K562 (cell line): Measurements from ENCODE around the gene HOXB7. TPM values are rescaled to one million over a fixed set of nuclear protein-coding genes. Genes with fewer than 3 reads are reported as not detected.

Source experiments
- BACH1 ChIP-seq: fragments of 200-800 bp; sonication (Bioruptor generic); IDR thresholded peaks from 2 replicates; pipeline ENCODE4 v1.6.1; 2016; ENCODE audit warnings: missing genetic modification characterization, missing compliant biosample characterization
- CBX3 ChIP-seq, 2 experiments: IDR thresholded peaks; 1 replicate in 1 of 2; 2 replicates in 1 of 2; pipeline ENCODE4 v1.6.1; 2012; ENCODE audit warnings: inconsistent platforms in 2 of 2, low read length in 2 of 2, borderline replicate concordance in 1 of 2, control low read depth in 1 of 2
- CHD1 ChIP-seq: fragments of 200-600 bp; sonication (generic); IDR thresholded peaks from one replicate; pipeline ENCODE4 v1.6.1; 2012; ENCODE audit warnings: mild to moderate bottlenecking, moderate library complexity, low read length, inconsistent platforms
- ETV5 ChIP-seq: sonication (generic); formaldehyde crosslinking; IDR thresholded peaks from 2 replicates; pipeline ENCODE4 v1.4.0; 2020; ENCODE audit warnings: low read depth, mild to moderate bottlenecking, missing genetic modification reagents
- FOSL1 ChIP-seq: fragments of 200-800 bp; sonication (Bioruptor generic); conservative IDR thresholded peaks from 2 replicates; pipeline ENCODE4 v1.6.1; 2016; ENCODE audit warnings: missing genetic modification characterization, missing compliant biosample characterization
- KDM5B ChIP-seq: fragments of 200-600 bp; sonication (generic); IDR thresholded peaks from 2 replicates; pipeline ENCODE4 v1.6.1; 2012; ENCODE audit warnings: low read depth, mild to moderate bottlenecking, moderate library complexity, low read length, control low read depth, inconsistent platforms; ENCODE audit not compliant: insufficient replicate concordance
- MAFG ChIP-seq: fragments of 450-650 bp; conservative IDR thresholded peaks from 2 replicates; pipeline ENCODE4 v1.6.1; 2016; ENCODE audit warnings: missing genetic modification characterization, missing compliant biosample characterization
- MCM7 ChIP-seq, 2 experiments: fragments of 450-650 bp; IDR thresholded peaks; 2 replicates each; pipeline ENCODE4 v1.6.1; 2016 to 2018
- PRPF4 ChIP-seq: fragments of 200-400 bp; formaldehyde crosslinking; IDR thresholded peaks from one replicate; pipeline ENCODE4 v1.6.1; 2017; ENCODE audit warnings: low read length, low read depth, mild to moderate bottlenecking; ENCODE audit not compliant: insufficient read depth, poor library complexity, severe bottlenecking
- PTBP1 ChIP-seq: fragments of 200-400 bp; formaldehyde crosslinking; IDR thresholded peaks from 2 replicates; pipeline ENCODE4 v1.6.1; 2017; ENCODE audit warnings: low read depth, low read length
- RB1 ChIP-seq: fragments of 450-650 bp; IDR thresholded peaks from 2 replicates; pipeline ENCODE4 v1.6.1; 2017; ENCODE audit warnings: low read depth, mild to moderate bottlenecking
- RBBP5 ChIP-seq: fragments of 200-600 bp; sonication (generic); IDR thresholded peaks from 2 replicates; pipeline ENCODE4 v1.6.1; 2012; ENCODE audit warnings: borderline replicate concordance, mild to moderate bottlenecking, low read length, control low read depth, inconsistent platforms; ENCODE audit not compliant: insufficient read depth, poor library complexity, severe bottlenecking
- RBM39 ChIP-seq: fragments of 200-400 bp; formaldehyde crosslinking; optimal IDR thresholded peaks from 2 replicates; pipeline ENCODE3; 2018; ENCODE audit warnings: low read depth, low read length
- SAFB ChIP-seq: fragments of 200-400 bp; formaldehyde crosslinking; IDR thresholded peaks from 2 replicates; pipeline ENCODE4 v1.6.1; 2017; ENCODE audit warnings: low read depth, low read length, borderline replicate concordance
- SMAD1 ChIP-seq: fragments of 150-350 bp; IDR thresholded peaks from 2 replicates; pipeline ENCODE4 v1.6.1; 2014; ENCODE audit warnings: low read length, low read depth; ENCODE audit not compliant: partially characterized antibody
- SMARCA4 ChIP-seq: fragments of 450-650 bp; IDR thresholded peaks from 2 replicates; pipeline ENCODE4 v1.6.1; 2016
- WHSC1 ChIP-seq: IDR thresholded peaks from one replicate; pipeline ENCODE4 v1.6.1; 2012; ENCODE audit warnings: low read length, control low read depth, inconsistent platforms
- ZBTB33 ChIP-seq: sonication (generic); formaldehyde crosslinking; IDR thresholded peaks from 2 replicates; pipeline ENCODE4 v1.8.1; 2023; ENCODE audit warnings: mild to moderate bottlenecking, missing genetic modification reagents
- ZNF583 ChIP-seq: fragments of 250-450 bp; sonication (Bioruptor Pico); IDR thresholded peaks from 2 replicates; pipeline ENCODE4 v1.4.0; 2020
- polyA plus RNA-seq, 8 experiments: library from polyadenylated mRNA; depleted of rRNA in 4 of 8; stranded (reverse) in 5 of 8; unstranded in 3 of 8; fragments of >200 nt; fragmentation: Nextera tagmentation in 2 of 8; fragmentation: Illumina TruSeq in 1 of 8; extraction: Ambion mirVana in 2 of 8; extraction: Trizol in 1 of 8; gene quantifications; 2 replicates each; pipeline versions ENCODE4 v1.2.1 to v1.2.3, GENCODE V29; 2011 to 2014; ENCODE audit warnings: inconsistent platforms in 1 of 8, missing spikeins in 1 of 8
- total RNA-seq, 7 experiments: library from RNA; depleted of rRNA in 6 of 7; stranded (reverse); fragments of >200 nt in 6 of 7; fragmentation: Illumina TruSeq in 2 of 7; extraction: Trizol in 2 of 7; gene quantifications; 2 replicates each; pipeline versions ENCODE4 v1.2.1 to v1.2.3, GENCODE V29; 2011 to 2021; ENCODE audit warnings: low replicate concordance in 1 of 7
- TF ChIP-seq, protein P1 (sequence below): fragments of 250-450 bp; sonication (Bioruptor Pico); IDR thresholded peaks from 2 replicates; pipeline ENCODE4 v1.4.0; 2020; ENCODE audit warnings: mild to moderate bottlenecking, moderate library complexity
- TF ChIP-seq, protein P2 (sequence below): fragments of 250-450 bp; sonication (Bioruptor Pico); IDR thresholded peaks from 2 replicates; pipeline ENCODE4 v1.8.0; 2021; ENCODE audit warnings: mild to moderate bottlenecking, moderate library complexity

The HOXB7 gene
- total and polyA plus RNA-seq, 9 of the 15 experiments (the other 6 are each of a cell fraction or from before 2014, with no cell fraction given), result 5.5 to 16.7 (median 8.3) TPM

DNA sequence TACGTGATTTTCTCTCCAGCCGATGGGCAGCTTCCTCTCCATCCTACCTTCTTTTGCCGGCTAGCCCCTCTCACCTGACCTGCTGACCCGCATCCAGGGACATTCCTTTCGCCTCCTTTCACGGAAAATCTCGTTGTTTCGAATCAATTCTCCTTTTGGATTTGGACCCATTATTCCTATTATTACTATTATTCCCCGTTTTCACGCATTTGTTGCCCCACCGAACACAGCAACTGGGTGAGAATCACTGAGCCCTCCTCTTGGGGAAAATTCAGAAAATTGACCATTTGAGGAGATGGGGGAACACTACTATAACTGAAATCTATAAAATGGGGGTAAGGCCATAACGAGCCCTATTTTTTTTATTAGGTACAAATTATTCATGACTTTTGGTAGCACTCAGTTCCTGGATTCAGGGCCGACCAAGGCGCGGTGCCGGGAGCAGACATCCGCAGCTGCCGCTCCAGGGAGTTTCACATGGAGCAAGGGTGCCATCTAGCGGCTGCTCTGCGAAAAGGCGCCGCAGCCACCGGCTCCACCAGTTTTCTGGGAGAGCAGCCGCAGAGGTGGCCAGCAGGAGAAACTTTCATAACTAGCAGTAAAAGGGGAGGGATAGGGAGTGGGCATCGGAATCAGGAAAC is 7.6 kb upstream of the HOXB7 start (continued):
- no peak for TF ChIP-seq CBX3 (IDR thresholded peaks at IDR 0.05; ENCODE audit: borderline replicate concordance in 1 of 2, low read length in 2 of 2)
- TF ChIP-seq, protein P1, sequence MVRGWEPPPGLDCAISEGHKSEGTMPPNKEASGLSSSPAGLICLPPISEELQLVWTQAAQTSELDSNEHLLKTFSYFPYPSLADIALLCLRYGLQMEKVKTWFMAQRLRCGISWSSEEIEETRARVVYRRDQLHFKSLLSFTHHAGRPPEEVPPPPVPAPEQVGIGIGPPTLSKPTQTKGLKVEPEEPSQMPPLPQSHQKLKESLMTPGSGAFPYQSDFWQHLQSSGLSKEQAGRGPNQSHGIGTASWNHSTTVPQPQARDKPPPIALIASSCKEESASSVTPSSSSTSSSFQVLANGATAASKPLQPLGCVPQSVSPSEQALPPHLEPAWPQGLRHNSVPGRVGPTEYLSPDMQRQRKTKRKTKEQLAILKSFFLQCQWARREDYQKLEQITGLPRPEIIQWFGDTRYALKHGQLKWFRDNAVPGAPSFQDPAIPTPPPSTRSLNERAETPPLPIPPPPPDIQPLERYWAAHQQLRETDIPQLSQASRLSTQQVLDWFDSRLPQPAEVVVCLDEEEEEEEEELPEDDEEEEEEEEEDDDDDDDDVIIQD (CRISPR knock-in tag), result no peak
- TF ChIP-seq PTBP1, result no peak
- no peak for TF ChIP-seq ZNF583 (CRISPR knock-in tag)
- TF ChIP-seq BACH1, result no peak
- TF ChIP-seq MCM7 (IDR thresholded peaks at IDR 0.05), result no peak
- TF ChIP-seq RBBP5, result no peak
- TF ChIP-seq RB1, result peak; percentile 94
- no peak for TF ChIP-seq ZBTB33 (CRISPR knock-in tag)
- no peak for TF ChIP-seq PRPF4
- no peak for TF ChIP-seq RBM39
- no peak for TF ChIP-seq SMARCA4
- TF ChIP-seq SAFB, result no peak
- no peak for TF ChIP-seq KDM5B
- no peak for TF ChIP-seq WHSC1
- TF ChIP-seq FOSL1, result no peak
- TF ChIP-seq, protein P2, sequence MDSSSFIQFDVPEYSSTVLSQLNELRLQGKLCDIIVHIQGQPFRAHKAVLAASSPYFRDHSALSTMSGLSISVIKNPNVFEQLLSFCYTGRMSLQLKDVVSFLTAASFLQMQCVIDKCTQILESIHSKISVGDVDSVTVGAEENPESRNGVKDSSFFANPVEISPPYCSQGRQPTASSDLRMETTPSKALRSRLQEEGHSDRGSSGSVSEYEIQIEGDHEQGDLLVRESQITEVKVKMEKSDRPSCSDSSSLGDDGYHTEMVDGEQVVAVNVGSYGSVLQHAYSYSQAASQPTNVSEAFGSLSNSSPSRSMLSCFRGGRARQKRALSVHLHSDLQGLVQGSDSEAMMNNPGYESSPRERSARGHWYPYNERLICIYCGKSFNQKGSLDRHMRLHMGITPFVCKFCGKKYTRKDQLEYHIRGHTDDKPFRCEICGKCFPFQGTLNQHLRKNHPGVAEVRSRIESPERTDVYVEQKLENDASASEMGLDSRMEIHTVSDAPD (CRISPR knock-in tag), result no peak
- TF ChIP-seq MAFG (tag), result no peak
- TF ChIP-seq SMAD1, result no peak
- no peak for TF ChIP-seq ETV5 (CRISPR knock-in tag)
- no peak for TF ChIP-seq CHD1
